ENCODE results near the gene ERG28.

GRCh38 chr14:75702122-75702521, 41.4 kb upstream of the ERG28 start:
- TF ChIP-seq, protein P1, sequence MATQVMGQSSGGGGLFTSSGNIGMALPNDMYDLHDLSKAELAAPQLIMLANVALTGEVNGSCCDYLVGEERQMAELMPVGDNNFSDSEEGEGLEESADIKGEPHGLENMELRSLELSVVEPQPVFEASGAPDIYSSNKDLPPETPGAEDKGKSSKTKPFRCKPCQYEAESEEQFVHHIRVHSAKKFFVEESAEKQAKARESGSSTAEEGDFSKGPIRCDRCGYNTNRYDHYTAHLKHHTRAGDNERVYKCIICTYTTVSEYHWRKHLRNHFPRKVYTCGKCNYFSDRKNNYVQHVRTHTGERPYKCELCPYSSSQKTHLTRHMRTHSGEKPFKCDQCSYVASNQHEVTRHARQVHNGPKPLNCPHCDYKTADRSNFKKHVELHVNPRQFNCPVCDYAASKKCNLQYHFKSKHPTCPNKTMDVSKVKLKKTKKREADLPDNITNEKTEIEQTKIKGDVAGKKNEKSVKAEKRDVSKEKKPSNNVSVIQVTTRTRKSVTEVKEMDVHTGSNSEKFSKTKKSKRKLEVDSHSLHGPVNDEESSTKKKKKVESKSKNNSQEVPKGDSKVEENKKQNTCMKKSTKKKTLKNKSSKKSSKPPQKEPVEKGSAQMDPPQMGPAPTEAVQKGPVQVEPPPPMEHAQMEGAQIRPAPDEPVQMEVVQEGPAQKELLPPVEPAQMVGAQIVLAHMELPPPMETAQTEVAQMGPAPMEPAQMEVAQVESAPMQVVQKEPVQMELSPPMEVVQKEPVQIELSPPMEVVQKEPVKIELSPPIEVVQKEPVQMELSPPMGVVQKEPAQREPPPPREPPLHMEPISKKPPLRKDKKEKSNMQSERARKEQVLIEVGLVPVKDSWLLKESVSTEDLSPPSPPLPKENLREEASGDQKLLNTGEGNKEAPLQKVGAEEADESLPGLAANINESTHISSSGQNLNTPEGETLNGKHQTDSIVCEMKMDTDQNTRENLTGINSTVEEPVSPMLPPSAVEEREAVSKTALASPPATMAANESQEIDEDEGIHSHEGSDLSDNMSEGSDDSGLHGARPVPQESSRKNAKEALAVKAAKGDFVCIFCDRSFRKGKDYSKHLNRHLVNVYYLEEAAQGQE (IDR thresholded peaks at IDR 0.05; ENCODE audit: insufficient replicate concordance, low read depth) = no peak
- TF ChIP-seq CTCF (IDR thresholded peaks at IDR 0.05; ENCODE audit: insufficient read depth, low read length) = no peak

Measured in HL-60 (cell line).